Fibroblast of the conjunctiva (primary cell): ENCODE measurements around the gene OR10H5.
"Not testable (repeated sequence)": the region's sequence is repeated elsewhere in the genome, so short reads cannot be mapped to it uniquely, and the experiment has no call there.

Source experiments
- DNase-seq: peaks from one replicate; pipeline ENCODE4 v3.0.0-alpha.2; 2010; ENCODE audit warnings: low read depth

OR10H5 gene

GRCh38 chr19:15787611-15788155 lies at the start of gene OR10H5:
Gene OR10H5, plus strand, starts transcription at chr19:15787661. Its CDS starts 6,388 bp downstream, at chr19:15794049.
- DNase-seq = no peak

- no peak for DNase-seq
These were observed 49.7 kb upstream of the OR10H5 start, which contains the start of gene OR10H3 for GRCh38 chr19:15737722-15738121. Gene OR10H3, plus strand, starts transcription at chr19:15737985. Its CDS starts 3,408 bp downstream, at chr19:15741393.

DNA sequence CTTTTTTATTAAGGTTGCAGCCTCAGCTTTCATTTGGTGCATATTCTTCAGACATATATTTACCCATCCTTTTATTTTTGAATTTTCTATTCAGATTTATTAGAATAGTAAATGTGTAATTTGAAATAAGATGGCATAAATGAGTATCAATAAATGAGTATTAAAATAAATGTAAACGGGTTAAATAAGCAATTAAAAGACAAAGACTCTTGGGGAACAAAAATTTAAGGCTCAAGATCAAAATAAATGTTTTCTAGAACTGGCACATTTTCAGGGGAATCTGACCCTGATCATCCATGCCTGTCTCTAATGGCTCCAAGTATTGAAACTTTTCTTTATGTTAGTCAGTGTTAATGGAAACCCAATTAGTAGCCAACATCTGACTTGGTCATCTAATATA lies 46.7 kb upstream of the OR10H5 start:
- no peak for DNase-seq

GRCh38 chr19:15748239-15748638 lies 39.2 kb upstream of the OR10H5 start:
- no peak for DNase-seq

DNA sequence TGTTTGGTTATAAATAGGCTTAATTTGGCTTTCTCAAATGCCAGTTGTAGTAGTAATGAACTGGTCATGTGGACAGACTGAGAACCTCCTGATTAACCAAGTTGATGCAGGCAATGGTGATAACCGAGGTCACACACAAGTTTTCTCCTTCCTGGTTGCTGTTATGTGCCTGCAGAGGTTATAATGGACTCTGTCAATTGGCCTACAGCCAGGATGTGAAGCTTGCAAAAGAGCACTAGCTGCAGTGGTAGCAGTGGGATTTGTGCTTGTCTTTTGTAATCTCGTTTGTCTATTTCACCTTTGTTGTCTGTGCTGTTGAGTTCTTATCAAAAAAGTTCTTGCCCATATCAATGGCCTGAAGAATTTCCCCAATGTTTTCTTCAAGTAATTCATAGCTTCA lies 29.1 kb upstream of the OR10H5 start:
- no peak for DNase-seq

GRCh38 chr19:15759962-15760565 lies 27.4 kb upstream of the OR10H5 start:
- no peak for DNase-seq

- DNase-seq = no peak
These were observed 17.9 kb upstream of the OR10H5 start for GRCh38 chr19:15769586-15769985.

DNA sequence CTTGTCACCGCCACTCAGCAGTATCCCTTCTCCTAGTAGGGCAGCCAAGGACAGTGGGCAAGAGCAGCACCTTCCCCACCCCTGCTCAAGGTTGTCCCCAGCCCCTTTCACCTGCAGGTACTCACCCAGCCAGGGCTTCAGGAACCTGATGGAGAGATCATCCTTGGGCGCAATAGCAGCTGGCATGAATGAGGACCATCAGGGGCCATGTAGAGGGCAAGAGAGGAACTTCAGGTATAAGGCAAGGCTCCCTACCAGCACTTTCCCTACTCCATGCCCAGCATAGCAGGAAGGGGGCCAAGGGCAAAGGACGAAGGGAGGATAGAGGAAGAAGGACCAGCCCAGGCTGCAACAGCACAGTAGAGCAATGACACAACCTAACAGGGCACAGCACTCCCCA lies 13.3 kb upstream of the OR10H5 start:
- not testable (repeated sequence) for DNase-seq

GRCh38 chr19:15775249-15775648 lies 12.2 kb upstream of the OR10H5 start:
- no peak for DNase-seq

GRCh38 chr19:15776264-15776663 lies 11.2 kb upstream of the OR10H5 start:
- no peak for DNase-seq

- DNase-seq = no peak
These were observed 10.2 kb upstream of the OR10H5 start for GRCh38 chr19:15776991-15777970.

DNA sequence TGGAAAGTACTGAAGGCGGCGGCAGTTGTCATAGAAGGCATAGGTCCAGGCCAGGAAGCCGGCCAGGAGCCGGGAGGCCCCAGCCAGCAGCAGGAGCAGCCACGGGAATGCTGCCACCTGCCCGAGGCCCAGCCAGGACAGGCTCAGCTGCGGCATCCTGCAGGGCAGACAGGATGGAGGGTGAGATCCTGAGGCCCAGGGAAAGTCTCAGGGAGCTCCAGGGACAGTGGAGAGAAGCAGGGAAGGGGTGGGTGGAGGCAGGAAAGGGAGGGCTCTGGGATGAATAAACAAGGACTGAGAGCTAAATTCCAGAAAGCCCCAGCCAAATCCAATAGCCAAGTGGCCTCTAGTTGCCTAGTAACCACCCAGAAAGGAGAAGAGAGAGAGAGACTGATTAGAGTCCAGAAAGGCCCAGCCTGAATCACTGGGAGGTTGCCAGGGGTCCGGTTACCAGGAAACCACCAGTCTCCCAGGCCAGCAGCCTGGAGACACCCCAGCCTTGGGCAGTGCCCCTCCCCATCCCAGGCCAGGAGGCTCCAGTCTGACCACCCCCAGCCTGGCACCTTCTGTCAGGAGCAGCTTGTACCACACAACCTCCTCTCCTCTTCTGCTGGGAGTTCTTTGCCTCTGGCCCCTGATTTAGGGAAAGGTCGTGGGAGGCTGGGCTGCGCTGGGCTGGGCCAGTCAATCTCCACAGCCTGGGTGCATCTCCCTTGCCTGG lies 7.5 kb upstream of the OR10H5 start:
- DNase-seq = no peak

- no peak for DNase-seq
These were observed 6.6 kb upstream of the OR10H5 start for GRCh38 chr19:15780610-15781418.

GRCh38 chr19:15781661-15782060 lies 5.8 kb upstream of the OR10H5 start:
- no peak for DNase-seq

DNA sequence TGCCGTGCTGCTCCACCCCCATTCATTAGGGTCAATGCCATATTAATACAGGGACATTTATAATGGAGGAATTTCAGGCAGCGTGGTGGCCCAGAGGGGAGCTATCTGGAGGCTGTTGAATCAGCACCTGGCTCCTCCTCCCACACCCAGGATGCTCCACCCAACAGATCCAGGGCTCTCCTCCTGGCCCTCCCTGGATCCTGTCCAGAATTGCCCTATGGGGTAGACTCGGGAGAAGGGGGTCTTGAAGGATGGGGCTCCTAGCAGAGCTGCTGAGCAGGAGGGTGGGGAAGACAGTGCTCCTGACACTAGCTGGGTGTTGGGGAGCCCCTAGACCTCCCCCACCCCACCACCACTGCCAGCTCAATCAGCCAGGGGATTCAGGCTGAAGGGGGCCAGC lies 5.2 kb upstream of the OR10H5 start:
- DNase-seq = no peak

DNA sequence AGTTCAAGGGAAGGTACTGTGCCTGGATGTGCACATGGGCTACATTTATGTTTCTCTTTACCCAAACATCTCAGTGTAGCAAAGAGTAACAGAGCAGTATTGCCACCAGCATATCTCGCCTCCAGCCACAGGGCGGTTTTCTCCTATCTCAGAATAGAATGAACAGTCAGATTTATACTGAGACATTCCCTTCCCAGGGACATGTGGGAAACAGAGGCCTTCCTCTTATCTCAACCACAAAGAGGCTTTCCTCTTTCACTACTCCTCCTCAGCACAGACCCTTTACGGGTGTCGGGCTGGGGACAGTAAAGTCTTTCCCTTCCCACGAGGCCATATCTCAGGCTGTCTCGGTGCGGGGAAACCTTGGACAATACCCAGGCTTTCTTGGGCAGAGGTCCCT lies 4.6 kb upstream of the OR10H5 start:
- DNase-seq = not testable (repeated sequence)

DNA sequence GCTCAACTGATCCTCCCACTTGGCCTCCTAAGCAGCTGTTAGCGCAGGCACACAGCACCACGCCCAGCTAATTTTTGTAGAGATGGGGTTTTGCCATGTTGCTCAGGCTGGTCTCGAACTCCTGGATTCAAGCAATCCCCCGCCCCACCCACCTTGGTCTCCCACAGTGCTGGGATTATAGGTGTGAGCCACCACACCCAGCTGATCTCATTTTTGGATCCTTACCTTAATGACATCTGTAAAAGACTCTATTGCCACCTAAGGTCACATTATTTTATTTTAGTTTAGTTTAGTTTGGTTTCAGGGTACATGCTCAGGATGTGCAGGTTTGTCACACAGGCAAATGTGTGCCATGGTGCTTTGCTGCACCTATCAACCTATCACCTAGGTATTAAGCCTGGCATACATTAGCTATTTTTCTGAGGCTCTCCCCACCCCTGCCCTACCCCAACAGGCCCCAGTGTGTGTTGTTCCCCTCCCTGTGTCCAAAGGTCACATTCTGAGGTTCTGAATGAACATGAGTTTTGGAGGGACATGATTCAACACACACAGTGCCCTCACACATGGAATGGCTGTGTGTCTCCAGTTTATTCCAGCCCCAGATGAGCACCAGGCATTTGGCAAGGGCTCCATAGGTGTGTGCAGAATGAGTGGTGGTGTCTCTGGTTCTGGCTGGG lies 1.3 kb downstream of the OR10H5 start:
- DNase-seq = no peak

DNA sequence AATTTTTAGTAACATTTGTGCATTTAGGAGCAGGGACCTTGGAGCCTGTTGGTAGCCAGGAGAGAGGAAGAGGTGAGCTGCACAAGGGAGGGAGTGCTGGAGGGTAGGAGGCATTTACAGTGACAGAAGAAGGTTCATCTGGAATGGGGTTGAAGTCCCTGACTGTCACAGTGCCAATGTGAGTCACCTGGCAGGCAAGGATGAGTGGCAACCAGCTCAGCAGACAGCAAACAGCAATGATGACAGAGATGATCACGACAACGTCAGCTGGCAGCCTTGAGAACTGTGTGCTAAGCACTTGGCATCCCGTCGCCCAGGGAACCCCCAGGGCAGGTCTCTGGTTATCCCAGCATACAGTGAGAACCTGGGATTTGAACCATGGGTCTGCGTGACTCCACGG lies 2.6 kb downstream of the OR10H5 start:
- no peak for DNase-seq

DNA sequence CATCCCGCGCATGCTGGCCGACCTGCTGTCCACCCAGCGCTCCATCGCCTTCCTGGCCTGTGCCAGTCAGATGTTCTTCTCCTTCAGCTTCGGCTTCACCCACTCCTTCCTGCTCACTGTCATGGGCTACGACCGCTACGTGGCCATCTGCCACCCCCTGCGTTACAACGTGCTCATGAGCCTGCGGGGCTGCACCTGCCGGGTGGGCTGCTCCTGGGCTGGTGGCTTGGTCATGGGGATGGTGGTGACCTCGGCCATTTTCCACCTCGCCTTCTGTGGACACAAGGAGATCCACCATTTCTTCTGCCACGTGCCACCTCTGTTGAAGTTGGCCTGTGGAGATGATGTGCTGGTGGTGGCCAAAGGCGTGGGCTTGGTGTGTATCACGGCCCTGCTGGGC lies 6.8 kb downstream of the OR10H5 start:
- DNase-seq = not testable (repeated sequence)

- DNase-seq = no peak
These were observed 22.9 kb downstream of the OR10H5 start for GRCh38 chr19:15810335-15810734.

DNA sequence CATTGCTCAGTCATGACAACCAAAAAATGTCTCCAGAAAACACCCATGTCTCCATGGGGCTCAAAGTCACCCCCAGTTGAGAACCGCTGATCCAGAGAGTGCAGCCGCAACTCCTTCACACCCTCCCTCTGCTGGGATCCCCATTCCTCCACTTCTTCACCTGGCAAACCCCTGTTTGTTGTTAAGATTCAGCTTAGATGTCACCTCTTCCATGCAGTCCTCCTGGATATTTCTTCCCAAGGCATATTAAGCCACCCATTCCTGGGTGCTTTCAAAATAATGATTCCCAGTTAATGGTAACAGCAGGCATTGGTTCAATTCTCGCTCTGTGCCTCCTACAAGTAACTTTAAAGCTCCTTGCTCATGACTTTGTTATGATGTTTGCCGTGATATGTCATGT lies 24.0 kb downstream of the OR10H5 start:
- no peak for DNase-seq
